GM23338 (cell line): ENCODE results near the gene PTN. TPM values are rescaled to one million over a fixed set of nuclear protein-coding genes. Genes with fewer than 3 reads are reported as not detected.
"Not testable (repeated sequence)": the region's sequence is repeated elsewhere in the genome, so short reads cannot be mapped to it uniquely, and the experiment has no call there.

Experiments
- ATAC-seq: fragments of 200-7000 bp; cut with Tn5 transposase; 3 replicates; pipeline ENCODE4 v1.9.1; 2020
- DNase-seq: peaks from one replicate; pipeline ENCODE4 v3.0.0-alpha.2; 2015; ENCODE audit warnings: low spot score
- H2AFZ ChIP-seq: fragments of 200-600 bp; sonication (generic); 2 replicates; pipeline ENCODE4 v1.8.0; 2016; ENCODE audit warnings: antibody characterized with exemption, mild to moderate bottlenecking, moderate library complexity
- H3F3A ChIP-seq: fragments of 200-600 bp; sonication (generic); replicated peaks from 2 replicates; pipeline ENCODE4 v1.8.0; 2017; ENCODE audit warnings: antibody characterized with exemption, mixed run types, low read depth
- H3K27ac ChIP-seq: fragments of 200-600 bp; sonication (generic); 2 replicates; pipeline ENCODE4 v1.6.1; 2016; ENCODE audit warnings: low read depth
- H3K27me3 ChIP-seq: fragments of 200-600 bp; sonication (generic); 2 replicates; pipeline ENCODE4 v1.8.0; 2016; ENCODE audit warnings: mild to moderate bottlenecking, mixed run types, moderate library complexity; ENCODE audit not compliant: insufficient read depth
- H3K36me3 ChIP-seq: fragments of 200-600 bp; sonication (generic); 2 replicates; pipeline ENCODE4 v1.8.0; 2016; ENCODE audit warnings: mild to moderate bottlenecking; ENCODE audit not compliant: insufficient read depth
- H3K4me1 ChIP-seq: fragments of 200-600 bp; sonication (generic); 2 replicates; pipeline ENCODE4 v1.8.0; 2016; ENCODE audit warnings: mild to moderate bottlenecking, moderate library complexity; ENCODE audit not compliant: insufficient read depth
- H3K4me2 ChIP-seq: fragments of 200-600 bp; sonication (generic); 2 replicates; pipeline ENCODE4 v1.7.1; 2017; ENCODE audit warnings: mixed run types
- H3K4me3 ChIP-seq: fragments of 200-600 bp; sonication (generic); 2 replicates; pipeline ENCODE4 v1.6.1; 2016; ENCODE audit warnings: mixed run types
- H3K79me2 ChIP-seq: fragments of 200-600 bp; sonication (generic); replicated peaks from 2 replicates; pipeline ENCODE4 v1.8.0; 2017; ENCODE audit warnings: mild to moderate bottlenecking; ENCODE audit not compliant: insufficient read depth
- H3K9me2 ChIP-seq: fragments of 200-600 bp; sonication (generic); 2 replicates; pipeline ENCODE4 v1.8.0; 2017; ENCODE audit not compliant: insufficient read depth
- H4K20me1 ChIP-seq: fragments of 200-600 bp; sonication (generic); replicated peaks from 2 replicates; pipeline ENCODE4 v1.8.0; 2017; ENCODE audit warnings: mild to moderate bottlenecking; ENCODE audit not compliant: insufficient read depth
- H3K27ac Mint-ChIP-seq: 2 replicates; pipeline ENCODE4 v1.8.0; 2020; ENCODE audit warnings: inconsistent platforms, mild to moderate bottlenecking, moderate library complexity, mixed read lengths
- H3K27me3 Mint-ChIP-seq: 3 replicates; pipeline ENCODE4 v1.8.0; 2022; ENCODE audit warnings: low read depth, mild to moderate bottlenecking, moderate library complexity, mixed read lengths, inconsistent platforms; ENCODE audit not compliant: insufficient read depth, poor library complexity
- H3K36me3 Mint-ChIP-seq: 3 replicates; pipeline ENCODE4 v1.8.0; 2021; ENCODE audit warnings: low read depth, mild to moderate bottlenecking, inconsistent platforms, moderate library complexity, mixed read lengths
- H3K4me1 Mint-ChIP-seq: 3 replicates; pipeline ENCODE4 v1.8.0; 2020; ENCODE audit warnings: mild to moderate bottlenecking, inconsistent platforms, mixed read lengths
- H3K4me3 Mint-ChIP-seq: 3 replicates; pipeline ENCODE4 v1.8.0; 2021; ENCODE audit warnings: moderate library complexity, mild to moderate bottlenecking, inconsistent platforms, mixed read lengths
- H3K9me3 Mint-ChIP-seq: 3 replicates; pipeline ENCODE4 v1.8.0; 2020; ENCODE audit warnings: moderate library complexity, mild to moderate bottlenecking, inconsistent platforms, mixed read lengths
- EZH2phosphoT487 ChIP-seq: fragments of 200-600 bp; sonication (generic); IDR thresholded peaks from one replicate; pipeline ENCODE4 v1.8.1; 2018; ENCODE audit warnings: antibody characterized with exemption; ENCODE audit not compliant: unreplicated experiment
- STAT1 ChIP-seq: IDR thresholded peaks from one replicate; pipeline ENCODE4 v1.6.1; 2016; ENCODE audit warnings: antibody characterized with exemption; ENCODE audit not compliant: unreplicated experiment
- ZNF331 ChIP-seq: fragments of 250-450 bp; sonication (Bioruptor Pico); IDR thresholded peaks from 2 replicates; pipeline ENCODE4 v1.5.0; 2020; ENCODE audit warnings: low read depth, mild to moderate bottlenecking, moderate library complexity
- polyA plus RNA-seq: library from polyadenylated mRNA; unstranded; fragments of >200 nt; fragmentation: Nextera tagmentation; extraction: Ambion mirVana; gene quantifications from 2 replicates; pipeline ENCODE4 v1.2.1, GENCODE V29; 2016
- total RNA-seq: library from RNA; depleted of rRNA; stranded (reverse); fragments of >200 nt; shearing (Covaris generic); gene quantifications from 2 replicates; pipeline ENCODE4 v1.2.3, GENCODE V29; 2014
- TF ChIP-seq, protein P1 (sequence below): fragments of 250-450 bp; sonication (Bioruptor Pico); IDR thresholded peaks from 2 replicates; pipeline ENCODE4 v1.5.0; 2020; ENCODE audit warnings: mild to moderate bottlenecking, moderate library complexity

Gene PTN
- total and polyA plus RNA-seq, 2 experiments from 2014 or later = 20.1 to 39.4 TPM

DNA sequence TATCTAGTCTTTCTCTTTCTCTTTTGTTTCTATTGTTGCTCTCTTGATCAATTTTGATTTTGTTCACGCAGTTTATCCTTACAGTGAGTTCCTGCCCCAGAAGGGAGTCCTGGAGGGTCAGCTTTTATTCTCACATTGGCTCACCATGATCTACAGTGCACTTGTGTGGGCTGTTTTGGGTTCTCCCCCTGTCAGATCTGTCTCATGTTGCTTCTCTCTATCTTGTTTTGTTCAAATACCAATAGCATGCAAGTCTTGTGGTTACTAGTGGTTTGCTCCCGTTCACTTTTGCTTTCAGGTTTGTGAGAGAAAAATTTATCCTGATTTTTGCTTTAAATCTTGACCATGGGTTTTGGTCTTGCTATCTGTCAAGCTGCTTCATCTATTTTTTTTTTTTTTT, 74.3 kb downstream of the PTN start (continued):
- TF ChIP-seq, protein P1, sequence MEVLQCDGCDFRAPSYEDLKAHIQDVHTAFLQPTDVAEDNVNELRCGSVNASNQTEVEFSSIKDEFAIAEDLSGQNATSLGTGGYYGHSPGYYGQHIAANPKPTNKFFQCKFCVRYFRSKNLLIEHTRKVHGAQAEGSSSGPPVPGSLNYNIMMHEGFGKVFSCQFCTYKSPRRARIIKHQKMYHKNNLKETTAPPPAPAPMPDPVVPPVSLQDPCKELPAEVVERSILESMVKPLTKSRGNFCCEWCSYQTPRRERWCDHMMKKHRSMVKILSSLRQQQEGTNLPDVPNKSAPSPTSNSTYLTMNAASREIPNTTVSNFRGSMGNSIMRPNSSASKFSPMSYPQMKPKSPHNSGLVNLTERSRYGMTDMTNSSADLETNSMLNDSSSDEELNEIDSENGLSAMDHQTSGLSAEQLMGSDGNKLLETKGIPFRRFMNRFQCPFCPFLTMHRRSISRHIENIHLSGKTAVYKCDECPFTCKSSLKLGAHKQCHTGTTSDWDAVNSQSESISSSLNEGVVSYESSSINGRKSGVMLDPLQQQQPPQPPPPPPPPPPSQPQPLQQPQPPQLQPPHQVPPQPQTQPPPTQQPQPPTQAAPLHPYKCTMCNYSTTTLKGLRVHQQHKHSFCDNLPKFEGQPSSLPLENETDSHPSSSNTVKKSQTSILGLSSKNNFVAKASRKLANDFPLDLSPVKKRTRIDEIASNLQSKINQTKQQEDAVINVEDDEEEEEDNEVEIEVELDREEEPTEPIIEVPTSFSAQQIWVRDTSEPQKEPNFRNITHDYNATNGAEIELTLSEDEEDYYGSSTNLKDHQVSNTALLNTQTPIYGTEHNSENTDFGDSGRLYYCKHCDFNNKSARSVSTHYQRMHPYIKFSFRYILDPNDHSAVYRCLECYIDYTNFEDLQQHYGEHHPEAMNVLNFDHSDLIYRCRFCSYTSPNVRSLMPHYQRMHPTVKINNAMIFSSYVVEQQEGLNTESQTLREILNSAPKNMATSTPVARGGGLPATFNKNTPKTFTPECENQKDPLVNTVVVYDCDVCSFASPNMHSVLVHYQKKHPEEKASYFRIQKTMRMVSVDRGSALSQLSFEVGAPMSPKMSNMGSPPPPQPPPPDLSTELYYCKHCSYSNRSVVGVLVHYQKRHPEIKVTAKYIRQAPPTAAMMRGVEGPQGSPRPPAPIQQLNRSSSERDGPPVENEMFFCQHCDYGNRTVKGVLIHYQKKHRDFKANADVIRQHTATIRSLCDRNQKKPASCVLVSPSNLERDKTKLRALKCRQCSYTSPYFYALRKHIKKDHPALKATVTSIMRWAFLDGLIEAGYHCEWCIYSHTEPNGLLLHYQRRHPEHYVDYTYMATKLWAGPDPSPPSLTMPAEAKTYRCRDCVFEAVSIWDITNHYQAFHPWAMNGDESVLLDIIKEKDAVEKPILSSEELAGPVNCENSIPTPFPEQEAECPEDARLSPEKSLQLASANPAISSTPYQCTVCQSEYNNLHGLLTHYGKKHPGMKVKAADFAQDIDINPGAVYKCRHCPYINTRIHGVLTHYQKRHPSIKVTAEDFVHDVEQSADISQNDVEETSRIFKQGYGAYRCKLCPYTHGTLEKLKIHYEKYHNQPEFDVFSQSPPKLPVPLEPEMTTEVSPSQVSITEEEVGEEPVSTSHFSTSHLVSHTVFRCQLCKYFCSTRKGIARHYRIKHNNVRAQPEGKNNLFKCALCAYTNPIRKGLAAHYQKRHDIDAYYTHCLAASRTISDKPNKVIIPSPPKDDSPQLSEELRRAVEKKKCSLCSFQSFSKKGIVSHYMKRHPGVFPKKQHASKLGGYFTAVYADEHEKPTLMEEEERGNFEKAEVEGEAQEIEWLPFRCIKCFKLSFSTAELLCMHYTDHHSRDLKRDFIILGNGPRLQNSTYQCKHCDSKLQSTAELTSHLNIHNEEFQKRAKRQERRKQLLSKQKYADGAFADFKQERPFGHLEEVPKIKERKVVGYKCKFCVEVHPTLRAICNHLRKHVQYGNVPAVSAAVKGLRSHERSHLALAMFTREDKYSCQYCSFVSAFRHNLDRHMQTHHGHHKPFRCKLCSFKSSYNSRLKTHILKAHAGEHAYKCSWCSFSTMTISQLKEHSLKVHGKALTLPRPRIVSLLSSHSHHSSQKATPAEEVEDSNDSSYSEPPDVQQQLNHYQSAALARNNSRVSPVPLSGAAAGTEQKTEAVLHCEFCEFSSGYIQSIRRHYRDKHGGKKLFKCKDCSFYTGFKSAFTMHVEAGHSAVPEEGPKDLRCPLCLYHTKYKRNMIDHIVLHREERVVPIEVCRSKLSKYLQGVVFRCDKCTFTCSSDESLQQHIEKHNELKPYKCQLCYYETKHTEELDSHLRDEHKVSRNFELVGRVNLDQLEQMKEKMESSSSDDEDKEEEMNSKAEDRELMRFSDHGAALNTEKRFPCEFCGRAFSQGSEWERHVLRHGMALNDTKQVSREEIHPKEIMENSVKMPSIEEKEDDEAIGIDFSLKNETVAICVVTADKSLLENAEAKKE (CRISPR knock-in tag) = no peak
- no peak for TF ChIP-seq STAT1
- no peak for TF ChIP-seq ZNF331 (CRISPR knock-in tag)
- no peak for TF ChIP-seq EZH2phosphoT487

DNA sequence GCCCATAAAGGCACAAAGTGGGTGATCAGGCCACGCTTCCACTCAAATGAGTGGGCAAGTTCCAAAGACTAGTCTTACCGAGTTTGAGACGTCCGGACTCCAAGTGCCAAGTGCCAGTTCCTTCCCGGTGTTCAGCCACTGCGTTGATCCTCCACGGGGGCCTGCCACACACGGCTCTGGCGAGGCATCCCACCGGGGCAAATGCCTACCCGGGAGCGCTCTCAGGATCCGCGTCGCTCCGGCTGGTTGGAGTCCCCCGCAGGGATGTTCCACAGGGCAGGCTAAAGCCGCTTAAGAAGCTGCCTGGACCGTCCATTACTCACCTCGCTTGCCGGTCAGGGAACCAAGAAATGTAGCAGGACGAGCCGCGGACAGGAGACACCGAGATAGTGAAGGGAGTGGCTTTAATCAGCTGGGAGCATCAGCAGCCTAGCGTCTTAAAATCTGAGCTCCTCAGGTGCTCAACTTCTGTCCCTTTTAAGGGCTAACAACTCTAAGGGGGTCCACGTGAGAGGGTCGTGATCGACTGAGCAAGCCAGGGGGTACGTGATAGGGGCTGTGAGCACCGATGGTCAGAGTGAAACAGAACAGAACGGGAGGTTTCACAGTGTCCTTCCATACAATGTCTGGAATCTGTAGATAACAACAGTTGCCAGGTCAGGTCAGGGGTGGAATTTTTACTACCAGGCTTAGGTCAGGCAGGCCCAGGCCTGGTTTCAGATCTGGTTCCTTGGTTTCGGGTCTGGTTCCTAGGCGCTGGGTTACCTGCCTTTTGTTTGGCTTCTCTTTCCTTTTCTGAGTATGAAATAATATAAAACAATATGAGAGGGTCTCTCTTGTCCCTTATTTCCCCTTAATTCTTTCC, 75.3 kb downstream of the PTN start:
- not testable (repeated sequence) for H3K9me3 Mint-ChIP-seq, H4K20me1 ChIP-seq, H3F3A ChIP-seq, H3K4me3 Mint-ChIP-seq, H3K79me2 ChIP-seq, H3K27me3 Mint-ChIP-seq, H2AFZ ChIP-seq, H3K27ac ChIP-seq, H3K4me1 ChIP-seq, H3K9me2 ChIP-seq, H3K4me3 ChIP-seq, H3K4me2 ChIP-seq, H3K27ac Mint-ChIP-seq, H3K27me3 ChIP-seq, H3K36me3 ChIP-seq, ATAC-seq, DNase-seq
- H3K4me1 Mint-ChIP-seq = peaks cover 14% of the 10 kb centered on the region
- H3K36me3 Mint-ChIP-seq = peaks cover 11% of the 10 kb centered on the region
